B cell (primary cell): ENCODE results near the gene MLLT3. TPM values are rescaled to one million over a fixed set of nuclear protein-coding genes. Genes with fewer than 3 reads are reported as not detected.

Source experiments
- ATAC-seq: fragments of 200-7000 bp; cut with Tn5 transposase; one replicate; pipeline ENCODE4 v1.10.0; 2021; ENCODE audit warnings: low read depth, mild to moderate bottlenecking, moderate number of reproducible peaks, moderate library complexity
- CTCF ChIA-PET: fragments of 350-600 bp; sonication (Branson Sonifier 250); formaldehyde crosslinking; loops from one replicate; lab custom pipeline; 2021; ENCODE audit warnings: antibody characterized with exemption, inconsistent platforms; lab: Charles Lee
- POLR2A ChIA-PET: fragments of 350-600 bp; sonication (Branson Sonifier 250); formaldehyde crosslinking; loops from one replicate; lab custom pipeline; 2021; ENCODE audit warnings: antibody characterized with exemption; lab: Charles Lee
- DNase-seq: peaks from one replicate; pipeline ENCODE4 v3.0.0; 2013
- H2AFZ ChIP-seq: 2 replicates; pipeline ENCODE4 v1.6.1; 2012; ENCODE audit warnings: mild to moderate bottlenecking, low read depth, low read length; ENCODE audit not compliant: insufficient read depth, poor library complexity, severe bottlenecking
- H3K27ac ChIP-seq, 2 donors: 1 replicate in 1 of 2; 2 replicates in 1 of 2; pipeline ENCODE4 v1.5.1; 2012 to 2013; ENCODE audit warnings: low read length in 2 of 2, mild to moderate bottlenecking in 2 of 2, moderate library complexity in 1 of 2
- H3K27me3 ChIP-seq, 4 experiments: fragments of 200-600 bp in 1 of 4; sonication (generic) in 1 of 4; replicated peaks in 1 of 4; 1 replicate in 2 of 4; 2 replicates in 2 of 4; pipeline versions ENCODE4 v1.6.1 to v1.7.0; 2013 to 2016; ENCODE audit warnings: low read length in 3 of 4, mild to moderate bottlenecking in 2 of 4, mixed read lengths in 1 of 4, moderate library complexity in 1 of 4; ENCODE audit not compliant: insufficient read depth in 4 of 4, control insufficient read depth in 3 of 4; ENCODE audit errors: control extremely low read depth in 1 of 4
- H3K36me3 ChIP-seq, 2 experiments: replicated peaks in 1 of 2; 1 replicate in 1 of 2; 2 replicates in 1 of 2; pipeline versions ENCODE4 v1.6.1 to v1.7.1; 2013; ENCODE audit warnings: low read length in 1 of 2; ENCODE audit not compliant: insufficient read depth in 2 of 2, control insufficient read depth in 1 of 2; ENCODE audit errors: control extremely low read depth in 1 of 2, extremely low read depth in 1 of 2
- H3K4me1 ChIP-seq, 2 donors: fragments of 200-600 bp in 1 of 2; sonication (generic) in 1 of 2; 1 replicate in 1 of 2; 2 replicates in 1 of 2; pipeline versions ENCODE4 v1.5.1 to v1.6.1; 2013 to 2017; ENCODE audit warnings: low read length in 2 of 2; ENCODE audit not compliant: control insufficient read depth in 2 of 2, insufficient read depth in 2 of 2
- H3K4me2 ChIP-seq: replicated peaks from 2 replicates; pipeline ENCODE3; 2012; ENCODE audit warnings: mild to moderate bottlenecking, low read depth, low read length; ENCODE audit not compliant: poor library complexity, severe bottlenecking
- H3K4me3 ChIP-seq, 5 experiments: fragments of 200-600 bp in 1 of 5; sonication (generic) in 1 of 5; 1 replicate in 3 of 5; 2 replicates in 2 of 5; pipeline versions ENCODE4 v1.5.1 to v1.7.0; 2011 to 2016; ENCODE audit warnings: low read length in 4 of 5, mild to moderate bottlenecking in 4 of 5, low read depth in 2 of 5, control low read depth in 1 of 5, moderate library complexity in 1 of 5; ENCODE audit not compliant: insufficient read depth in 1 of 5; ENCODE audit errors: control extremely low read depth in 1 of 5, extremely low read depth in 1 of 5
- H3K79me2 ChIP-seq: fragments of 200-600 bp; sonication (generic); one replicate; pipeline ENCODE4 v1.6.0; 2016; ENCODE audit warnings: low read length; ENCODE audit not compliant: control insufficient read depth, insufficient read depth
- H3K9ac ChIP-seq: fragments of 200-600 bp; sonication (generic); 2 replicates; pipeline ENCODE4 v1.6.1; 2017; ENCODE audit warnings: mild to moderate bottlenecking, low read length, moderate library complexity
- H3K9me3 ChIP-seq, 3 donors: one replicate each; pipeline versions ENCODE4 v1.6.1 to v1.7.1; 2013; ENCODE audit warnings: low read length in 2 of 3; ENCODE audit not compliant: control insufficient read depth in 2 of 3, insufficient read depth in 1 of 3; ENCODE audit errors: control extremely low read depth in 1 of 3
- H4K20me1 ChIP-seq: 2 replicates; pipeline ENCODE4 v1.6.0; 2012; ENCODE audit warnings: mild to moderate bottlenecking, low read length; ENCODE audit not compliant: insufficient read depth, control insufficient read depth, poor library complexity, severe bottlenecking
- H3K27ac Mint-ChIP-seq: one replicate; pipeline ENCODE4 v1.8.0; 2021; ENCODE audit warnings: mixed read lengths
- H3K27me3 Mint-ChIP-seq: one replicate; pipeline ENCODE4 v1.8.0; 2021; ENCODE audit warnings: mixed read lengths
- H3K4me1 Mint-ChIP-seq: one replicate; pipeline ENCODE4 v1.8.0; 2021; ENCODE audit warnings: mixed read lengths
- H3K4me3 Mint-ChIP-seq: one replicate; pipeline ENCODE4 v1.8.0; 2021; ENCODE audit warnings: mixed read lengths
- H3K9me3 Mint-ChIP-seq: one replicate; pipeline ENCODE4 v1.8.0; 2022; ENCODE audit warnings: mixed read lengths; ENCODE audit not compliant: insufficient read depth
- EZH2 ChIP-seq: IDR thresholded peaks from 2 replicates; pipeline ENCODE4 v1.6.1; 2012; ENCODE audit warnings: borderline replicate concordance, low read depth, mild to moderate bottlenecking, moderate library complexity, low read length; ENCODE audit not compliant: insufficient read depth, poor library complexity, severe bottlenecking
- WGBS: methylation state at CpG from one replicate; pipeline ENCODE4 v1.1.5; 2013; ENCODE audit warnings: missing lambda C conversion rate; ENCODE audit not compliant: insufficient coverage; 5-methylcytosine and 5-hydroxymethylcytosine counted together
- intact Hi-C: fragments of 100-400 bp; cut with micrococcal nuclease; formaldehyde crosslinking; loops from one replicate; pipeline ENCODE4 v1.10.0; 2022
- polyA plus RNA-seq: library from polyadenylated mRNA; depleted of rRNA; stranded (reverse); fragments of >200 nt; gene quantifications from 2 replicates; pipeline ENCODE4 v1.2.3, GENCODE V29; 2012
- total RNA-seq, 2 donors: library from RNA; stranded (reverse); fragments of 120-200 nt in 1 of 2; gene quantifications; 1 replicate in 1 of 2; 2 replicates in 1 of 2; pipeline versions ENCODE4 v1.2.3 to v1.2.4, GENCODE V29; 2013 to 2022
- TF ChIP-seq, protein P1 (sequence below): fragments of 200-600 bp; IDR thresholded peaks from one replicate; pipeline ENCODE4 v1.8.0; 2022; ENCODE audit warnings: antibody characterized with exemption, mild to moderate bottlenecking

MLLT3 gene
- total and polyA plus RNA-seq, 2 donors (not counting 1 experiment from before 2014, with no cell fraction given) = 3.4 to 3.6 TPM

DNA sequence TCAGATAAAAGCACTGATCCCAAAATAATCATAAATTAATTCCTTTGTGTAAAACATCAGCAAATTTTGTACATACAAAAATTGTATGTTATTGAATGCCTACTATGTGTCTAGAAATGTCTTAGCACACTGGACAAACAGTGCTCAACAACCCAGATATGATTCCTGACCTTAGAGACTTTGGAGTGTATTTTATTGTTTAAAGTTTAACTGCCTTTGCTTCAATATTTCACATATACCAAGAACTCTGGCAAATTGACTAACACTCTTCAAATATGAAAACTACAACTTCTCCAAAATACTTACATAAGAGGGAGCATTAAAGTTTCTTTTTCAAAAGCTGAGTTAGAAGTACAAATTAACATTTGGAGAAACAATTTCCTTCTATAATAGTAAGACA is 231.9 kb downstream of the MLLT3 start:
- no peak overlapping the region for H3K9ac ChIP-seq
- no peaks in the 10 kb centered on the region for H4K20me1 ChIP-seq
- H3K4me1 Mint-ChIP-seq = no peaks in the 10 kb centered on the region
- no peak overlapping the region for H2AFZ ChIP-seq
- H3K9me3 ChIP-seq = peaks cover 0 to 3% (median 0%) of the 10 kb centered on the region in 3 donors
- H3K4me2 ChIP-seq = no peak overlapping the region
- TF ChIP-seq EZH2 = no peak
- TF ChIP-seq, protein P1, sequence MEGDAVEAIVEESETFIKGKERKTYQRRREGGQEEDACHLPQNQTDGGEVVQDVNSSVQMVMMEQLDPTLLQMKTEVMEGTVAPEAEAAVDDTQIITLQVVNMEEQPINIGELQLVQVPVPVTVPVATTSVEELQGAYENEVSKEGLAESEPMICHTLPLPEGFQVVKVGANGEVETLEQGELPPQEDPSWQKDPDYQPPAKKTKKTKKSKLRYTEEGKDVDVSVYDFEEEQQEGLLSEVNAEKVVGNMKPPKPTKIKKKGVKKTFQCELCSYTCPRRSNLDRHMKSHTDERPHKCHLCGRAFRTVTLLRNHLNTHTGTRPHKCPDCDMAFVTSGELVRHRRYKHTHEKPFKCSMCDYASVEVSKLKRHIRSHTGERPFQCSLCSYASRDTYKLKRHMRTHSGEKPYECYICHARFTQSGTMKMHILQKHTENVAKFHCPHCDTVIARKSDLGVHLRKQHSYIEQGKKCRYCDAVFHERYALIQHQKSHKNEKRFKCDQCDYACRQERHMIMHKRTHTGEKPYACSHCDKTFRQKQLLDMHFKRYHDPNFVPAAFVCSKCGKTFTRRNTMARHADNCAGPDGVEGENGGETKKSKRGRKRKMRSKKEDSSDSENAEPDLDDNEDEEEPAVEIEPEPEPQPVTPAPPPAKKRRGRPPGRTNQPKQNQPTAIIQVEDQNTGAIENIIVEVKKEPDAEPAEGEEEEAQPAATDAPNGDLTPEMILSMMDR = no peak
- no peaks in the 10 kb centered on the region for H3K27me3 Mint-ChIP-seq
- no peaks in the 10 kb centered on the region for H3K9me3 Mint-ChIP-seq
- H3K27me3 ChIP-seq = no peaks in the 10 kb centered on the region
- H3K27ac Mint-ChIP-seq = no peak overlapping the region
- no peak overlapping the region for H3K4me3 ChIP-seq
- H3K27ac ChIP-seq = no peak overlapping the region
- no peak for ATAC-seq
- H3K4me1 ChIP-seq = no peaks in the 10 kb centered on the region
- H3K4me3 Mint-ChIP-seq = no peak overlapping the region
- CTCF ChIA-PET = no interaction called here
- POLR2A ChIA-PET = no interaction called here
- H3K36me3 ChIP-seq = no peaks in the 10 kb centered on the region
- no peak for DNase-seq
- intact Hi-C loops = no loop called here
- H3K79me2 ChIP-seq = no peaks in the 10 kb centered on the region

- CTCF ChIA-PET = no interaction called here
- Histone ChIP-seq H3K4me2 (no peak overlapping the region), H2AFZ (no peak overlapping the region), H3K4me1 (no peaks in the 10 kb centered on the region), H3K36me3 (no peaks in the 10 kb centered on the region), H3K4me3 (no peak overlapping the region), H4K20me1 (no peaks in the 10 kb centered on the region), H3K79me2 (no peaks in the 10 kb centered on the region), H3K27me3 (no peaks in the 10 kb centered on the region), H3K27ac (no peak overlapping the region), H3K9me3 (peaks cover 0 to 3% (median 0%) of the 10 kb centered on the region in 3 donors), H3K9ac (no peak overlapping the region)
- intact Hi-C loops = no loop called here
- no peak for DNase-seq
- WGBS = no CpG with 5 or more reads among the region's 3 CpGs
- TF ChIP-seq, protein P1 = no peak
- no peak for TF ChIP-seq EZH2
- Mint-ChIP-seq H3K4me1 (no peaks in the 10 kb centered on the region), H3K9me3 (no peaks in the 10 kb centered on the region), H3K4me3 (no peak overlapping the region), H3K27ac (no peak overlapping the region), H3K27me3 (peaks cover 6% of the 10 kb centered on the region)
- no peak for ATAC-seq
- POLR2A ChIA-PET = no interaction called here
These were observed 235.2 kb downstream of the MLLT3 start for GRCh38 chr9:20387062-20387461.
